OCI-LY3 (cell line): ENCODE measurements around the gene PTPRN2.
"Not testable (repeated sequence)": the region's sequence is repeated elsewhere in the genome, so short reads cannot be mapped to it uniquely, and the experiment has no call there.

Source experiments
- H2AFZ ChIP-seq: fragments of 200-600, 300-600 bp; shearing (Covaris generic); 2 replicates; pipeline ENCODE4 v1.6.0; 2014; ENCODE audit warnings: antibody characterized with exemption, low read depth, low read length
- H3K27ac ChIP-seq: fragments of 200-600, 300-600 bp; sonication (generic); 2 replicates; pipeline ENCODE4 v1.5.1; 2014; ENCODE audit warnings: mild to moderate bottlenecking, low read length, moderate library complexity, mixed read lengths
- H3K27me3 ChIP-seq: fragments of 200-600, 300-600 bp; sonication (generic); 2 replicates; pipeline ENCODE4 v1.6.1; 2014; ENCODE audit warnings: low read depth, low read length, mixed read lengths
- H3K36me3 ChIP-seq: fragments of 200-600, 300-600 bp; sonication (generic); replicated peaks from 2 replicates; pipeline ENCODE3; 2014; ENCODE audit warnings: low read depth, low read length, mixed read lengths
- H3K4me1 ChIP-seq: fragments of 300-600, 200-600 bp; sonication (generic); 2 replicates; pipeline ENCODE4 v1.6.1; 2014; ENCODE audit warnings: low read length, mixed read lengths
- H3K4me2 ChIP-seq: fragments of 200-600, 300-600 bp; sonication (generic); 2 replicates; pipeline ENCODE4 v1.6.1; 2014; ENCODE audit warnings: low read length, mixed read lengths
- H3K4me3 ChIP-seq: fragments of 300-600, 200-600 bp; sonication (generic); 2 replicates; pipeline ENCODE4 v1.5.1; 2014; ENCODE audit warnings: antibody characterized with exemption, mild to moderate bottlenecking, low read length, moderate library complexity
- H3K79me2 ChIP-seq: fragments of 300-600, 200-600 bp; shearing (Covaris generic); 2 replicates; pipeline ENCODE4 v1.6.1; 2014; ENCODE audit warnings: mild to moderate bottlenecking, low read length, mixed read lengths
- H3K9ac ChIP-seq: fragments of 300-600, 200-600 bp; shearing (Covaris generic); 2 replicates; pipeline ENCODE4 v1.6.0; 2014; ENCODE audit warnings: mild to moderate bottlenecking, low read length, moderate library complexity
- H3K9me3 ChIP-seq: fragments of 200-600, 300-600 bp; shearing (Covaris generic); 2 replicates; pipeline ENCODE4 v1.6.1; 2014; ENCODE audit warnings: low read length, mixed read lengths; ENCODE audit not compliant: insufficient read depth
- H4K20me1 ChIP-seq: fragments of 200-600, 300-600 bp; sonication (generic); 2 replicates; pipeline ENCODE4 v1.6.1; 2016; ENCODE audit warnings: low read length, mixed read lengths; ENCODE audit not compliant: insufficient read depth
- CTCF ChIP-seq: fragments of 200-600, 300-600 bp; sonication (generic); IDR thresholded peaks from 2 replicates; pipeline ENCODE4 v1.5.1; 2014; ENCODE audit warnings: antibody characterized with exemption, low read length, low read depth
- EZH2phosphoT487 ChIP-seq: fragments of 200-600 bp; shearing (Covaris generic); IDR thresholded peaks from 2 replicates; pipeline ENCODE4 v1.6.1; 2018; ENCODE audit warnings: antibody characterized with exemption, mixed run types, low read depth

PTPRN2 gene

GRCh38 chr7:157898261-157898660 lies 689.4 kb downstream of the PTPRN2 start:
- H2AFZ ChIP-seq: no peak overlapping the region
- H4K20me1 ChIP-seq: no peaks in the 10 kb centered on the region
- no peaks in the 10 kb centered on the region for H3K36me3 ChIP-seq
- no peak overlapping the region for H3K9ac ChIP-seq
- H3K27ac ChIP-seq: no peak overlapping the region
- no peaks in the 10 kb centered on the region for H3K27me3 ChIP-seq
- H3K4me3 ChIP-seq: no peak overlapping the region
- TF ChIP-seq EZH2phosphoT487 (no peak), CTCF (no peak)
- H3K79me2 ChIP-seq: no peaks in the 10 kb centered on the region
- H3K4me2 ChIP-seq: no peak overlapping the region
- H3K9me3 ChIP-seq: no peaks in the 10 kb centered on the region; the same call in 1 of the 2 replicates
- H3K4me1 ChIP-seq: no peaks in the 10 kb centered on the region

DNA sequence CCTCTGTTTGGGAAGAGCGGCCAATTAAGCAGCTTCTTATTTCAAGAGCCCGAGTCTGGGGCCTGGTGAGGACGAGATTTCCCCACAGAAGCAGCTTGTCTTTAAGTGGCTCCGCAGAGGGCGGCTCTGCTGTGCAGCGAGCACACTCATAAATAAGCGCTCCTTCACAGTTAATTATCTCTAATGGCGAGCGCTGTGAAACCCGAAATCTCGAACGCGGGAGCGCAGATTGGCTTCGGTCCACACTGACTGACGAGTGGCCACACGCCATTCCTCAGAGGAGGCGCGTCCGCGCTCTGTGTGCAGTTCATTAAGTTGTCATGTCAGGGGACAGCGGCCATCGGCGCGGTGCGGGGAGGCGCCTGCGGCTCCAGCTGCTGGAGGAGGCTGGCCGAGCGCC lies 689.9 kb downstream of the PTPRN2 start:
- Histone ChIP-seq H3K9ac (no peak overlapping the region), H3K79me2 (no peaks in the 10 kb centered on the region), H2AFZ (no peak overlapping the region), H3K4me2 (no peak overlapping the region), H3K4me3 (no peak overlapping the region), H3K4me1 (no peaks in the 10 kb centered on the region), H3K27ac (no peak overlapping the region), H3K9me3 (no peaks in the 10 kb centered on the region; the same call in 1 of the 2 replicates), H3K36me3 (no peaks in the 10 kb centered on the region), H3K27me3 (no peaks in the 10 kb centered on the region), H4K20me1 (no peaks in the 10 kb centered on the region)
- TF ChIP-seq EZH2phosphoT487 (no peak), CTCF (no peak)

DNA sequence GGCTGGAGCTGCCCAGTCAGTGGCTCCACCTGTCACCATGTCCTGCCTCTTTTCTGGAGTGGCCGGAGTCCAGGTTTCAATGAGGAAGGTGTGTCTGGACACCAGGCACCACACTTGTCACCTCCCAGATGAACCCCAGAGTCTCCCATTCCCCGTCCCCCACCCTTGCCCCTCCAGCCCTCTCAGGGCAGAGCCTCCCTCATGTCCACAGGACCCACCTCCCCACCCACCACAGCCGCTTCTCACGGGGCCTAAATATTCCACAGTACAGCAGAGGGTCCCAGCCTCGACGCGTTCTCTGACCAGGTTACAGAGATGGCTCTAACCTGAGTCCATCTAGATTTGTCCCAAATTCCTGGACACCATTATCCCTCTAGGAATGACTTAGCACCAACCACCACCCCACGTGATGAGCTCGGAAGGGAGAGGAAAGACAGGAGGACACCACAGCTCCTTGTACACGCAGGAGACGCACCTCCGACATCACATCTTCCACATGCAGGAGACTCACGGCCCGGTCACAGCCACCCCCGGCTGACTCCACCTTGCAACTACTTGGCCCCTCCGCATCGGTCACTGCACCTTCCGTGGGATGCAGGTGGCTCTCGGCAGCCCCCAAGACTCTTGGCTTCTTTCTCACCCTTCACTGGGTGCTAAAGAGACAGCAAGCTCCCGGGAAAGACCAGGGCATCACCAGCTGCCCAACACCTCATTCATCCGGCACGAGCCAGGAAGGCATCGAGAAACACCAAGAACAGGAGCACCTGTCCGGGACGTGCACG lies 690.7 kb downstream of the PTPRN2 start:
- H3K27ac ChIP-seq: no peak overlapping the region
- no peaks in the 10 kb centered on the region for H3K79me2 ChIP-seq
- no peak overlapping the region for H3K4me2 ChIP-seq
- H3K9ac ChIP-seq: no peak overlapping the region
- no peak for TF ChIP-seq EZH2phosphoT487
- no peak for TF ChIP-seq CTCF
- no peaks in the 10 kb centered on the region for H3K4me1 ChIP-seq
- H2AFZ ChIP-seq: no peak overlapping the region
- H3K27me3 ChIP-seq: no peaks in the 10 kb centered on the region
- no peak overlapping the region for H3K4me3 ChIP-seq
- H4K20me1 ChIP-seq: no peaks in the 10 kb centered on the region
- H3K36me3 ChIP-seq: no peaks in the 10 kb centered on the region
- no peaks in the 10 kb centered on the region for H3K9me3 ChIP-seq

DNA sequence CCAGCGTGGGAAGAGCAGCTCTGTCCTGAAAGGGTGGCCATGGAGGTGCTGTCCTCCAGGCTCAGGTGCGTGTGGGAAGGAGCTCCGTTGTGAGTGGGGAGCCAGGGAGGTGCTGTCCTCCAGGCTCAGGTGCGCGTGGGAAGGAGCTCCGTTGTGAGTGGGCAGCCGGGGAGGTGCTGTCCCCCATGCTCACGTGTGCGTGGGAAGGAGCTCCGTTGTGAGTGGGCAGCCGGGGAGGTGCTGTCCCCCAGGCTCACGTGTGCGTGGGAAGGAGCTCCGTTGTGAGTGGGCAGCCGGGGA lies 691.3 kb downstream of the PTPRN2 start:
- not testable (repeated sequence) for H3K36me3 ChIP-seq, H4K20me1 ChIP-seq, H3K4me2 ChIP-seq, H3K9ac ChIP-seq, H3K27ac ChIP-seq, H2AFZ ChIP-seq, H3K4me3 ChIP-seq, H3K27me3 ChIP-seq, H3K4me1 ChIP-seq, H3K9me3 ChIP-seq, H3K79me2 ChIP-seq
